Measurements from ENCODE around the gene POLG2. TPM values are rescaled to one million over a fixed set of nuclear protein-coding genes. Genes with fewer than 3 reads are reported as not detected.
A peak's percentile ranks its signal among the peaks of the same experiment; 100 is the strongest.

Gene POLG2
- total and polyA plus RNA-seq, 9 of the 15 experiments (the other 6 are each of a cell fraction or from before 2014, with no cell fraction given): 13.4 to 44.8 (median 37.0) TPM

DNA sequence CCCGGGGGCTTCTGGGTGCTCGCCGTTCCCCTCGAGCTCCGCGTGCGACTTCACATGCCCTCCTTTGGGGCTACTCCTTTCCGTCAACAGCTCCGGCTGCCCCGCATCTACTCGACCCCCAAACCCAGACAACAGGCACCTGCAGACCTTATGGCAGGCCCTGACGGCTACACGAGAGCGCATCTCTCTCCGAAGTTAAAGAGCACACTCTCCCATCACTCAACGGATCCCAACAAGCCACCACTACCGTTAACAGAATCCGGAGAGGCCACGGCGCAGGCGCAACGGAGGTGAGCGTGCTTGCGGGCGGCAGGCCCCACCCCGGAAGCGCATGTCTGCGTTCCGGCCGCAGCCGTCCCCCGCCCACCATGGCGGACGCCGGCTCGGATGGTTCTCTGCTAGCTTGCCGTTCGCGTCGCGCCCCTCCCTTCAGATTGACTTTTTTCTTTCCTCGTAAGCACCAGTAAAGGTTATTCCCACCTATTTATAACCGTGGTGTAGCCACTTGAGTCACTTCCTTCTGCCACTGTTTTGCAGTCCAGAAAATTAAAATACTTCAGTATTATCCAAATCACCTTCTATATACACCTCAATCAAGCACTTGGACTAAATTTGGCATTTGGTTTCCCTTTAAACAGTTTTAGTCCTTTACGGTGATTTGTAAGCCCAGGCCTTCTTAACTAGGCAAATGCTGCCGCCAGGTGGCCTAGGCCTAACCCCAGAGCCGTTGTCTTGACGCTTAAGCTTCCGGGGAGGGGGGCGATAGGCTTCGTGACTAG lies at the start of gene POLG2 (continued):
- TF ChIP-seq TOE1 (IDR thresholded peaks at IDR 0.05; ENCODE audit: borderline replicate concordance) (peak; percentile 72; the same call in 1 of the 2 replicates), TOE1 (CRISPR knock-in tag; IDR thresholded peaks at IDR 0.05; ENCODE audit: borderline replicate concordance, low read depth) (no peak), IFI16 (CRISPR knock-in tag; IDR thresholded peaks at IDR 0.05) (no peak), SP2 (IDR thresholded peaks at IDR 0.05; ENCODE audit: extremely low read depth, low read depth, low read length, poor library complexity, severe bottlenecking) (no peak), DNMT1 (IDR thresholded peaks at IDR 0.05) (peak; percentile 97; the same call in 1 of the 2 replicates), EP300 (IDR thresholded peaks at IDR 0.05; ENCODE audit: low read length) (peak; percentile 7), KAT7 (CRISPR knock-in tag; IDR thresholded peaks at IDR 0.05; ENCODE audit: borderline replicate concordance) (peak; percentile 87; the same call in 1 of the 2 replicates), XRCC3 (IDR thresholded peaks at IDR 0.05) (no peak), ZNF23 (CRISPR knock-in tag; IDR thresholded peaks at IDR 0.05) (peak; percentile 48), PHB2 (IDR thresholded peaks at IDR 0.05; ENCODE audit: low read depth) (no peak), POLR2B (IDR thresholded peaks at IDR 0.05; ENCODE audit: low read depth, partially characterized antibody) (peak; percentile 95), SRSF1 (IDR thresholded peaks at IDR 0.05; ENCODE audit: low read depth, low read length) (no peak), KLF6 (CRISPR knock-in tag; IDR thresholded peaks at IDR 0.05; ENCODE audit: borderline replicate concordance) (no peak), EP400 (IDR thresholded peaks at IDR 0.05) (peak; percentile 96), CREM (IDR thresholded peaks at IDR 0.05; ENCODE audit: low read depth) (peak; percentile 63), NR2C2 (CRISPR knock-in tag; IDR thresholded peaks at IDR 0.05) (peak; percentile 27; the same call in 1 of the 2 replicates), NR2C2 (tag; IDR thresholded peaks at IDR 0.05) (peak; percentile 85), PURB (CRISPR knock-in tag; IDR thresholded peaks at IDR 0.05; ENCODE audit: low read depth) (no peak), MXI1 (IDR thresholded peaks at IDR 0.05; ENCODE audit: low read depth, low read length) (peak; percentile 64; the same call in 1 of the 2 replicates), ILF3 (IDR thresholded peaks at IDR 0.05; ENCODE audit: borderline replicate concordance) (peak; percentile 97)
- TF ChIP-seq, protein P1, sequence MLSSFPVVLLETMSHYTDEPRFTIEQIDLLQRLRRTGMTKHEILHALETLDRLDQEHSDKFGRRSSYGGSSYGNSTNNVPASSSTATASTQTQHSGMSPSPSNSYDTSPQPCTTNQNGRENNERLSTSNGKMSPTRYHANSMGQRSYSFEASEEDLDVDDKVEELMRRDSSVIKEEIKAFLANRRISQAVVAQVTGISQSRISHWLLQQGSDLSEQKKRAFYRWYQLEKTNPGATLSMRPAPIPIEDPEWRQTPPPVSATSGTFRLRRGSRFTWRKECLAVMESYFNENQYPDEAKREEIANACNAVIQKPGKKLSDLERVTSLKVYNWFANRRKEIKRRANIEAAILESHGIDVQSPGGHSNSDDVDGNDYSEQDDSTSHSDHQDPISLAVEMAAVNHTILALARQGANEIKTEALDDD (IDR thresholded peaks at IDR 0.05): peak; percentile 97
- TF ChIP-seq, protein P2, sequence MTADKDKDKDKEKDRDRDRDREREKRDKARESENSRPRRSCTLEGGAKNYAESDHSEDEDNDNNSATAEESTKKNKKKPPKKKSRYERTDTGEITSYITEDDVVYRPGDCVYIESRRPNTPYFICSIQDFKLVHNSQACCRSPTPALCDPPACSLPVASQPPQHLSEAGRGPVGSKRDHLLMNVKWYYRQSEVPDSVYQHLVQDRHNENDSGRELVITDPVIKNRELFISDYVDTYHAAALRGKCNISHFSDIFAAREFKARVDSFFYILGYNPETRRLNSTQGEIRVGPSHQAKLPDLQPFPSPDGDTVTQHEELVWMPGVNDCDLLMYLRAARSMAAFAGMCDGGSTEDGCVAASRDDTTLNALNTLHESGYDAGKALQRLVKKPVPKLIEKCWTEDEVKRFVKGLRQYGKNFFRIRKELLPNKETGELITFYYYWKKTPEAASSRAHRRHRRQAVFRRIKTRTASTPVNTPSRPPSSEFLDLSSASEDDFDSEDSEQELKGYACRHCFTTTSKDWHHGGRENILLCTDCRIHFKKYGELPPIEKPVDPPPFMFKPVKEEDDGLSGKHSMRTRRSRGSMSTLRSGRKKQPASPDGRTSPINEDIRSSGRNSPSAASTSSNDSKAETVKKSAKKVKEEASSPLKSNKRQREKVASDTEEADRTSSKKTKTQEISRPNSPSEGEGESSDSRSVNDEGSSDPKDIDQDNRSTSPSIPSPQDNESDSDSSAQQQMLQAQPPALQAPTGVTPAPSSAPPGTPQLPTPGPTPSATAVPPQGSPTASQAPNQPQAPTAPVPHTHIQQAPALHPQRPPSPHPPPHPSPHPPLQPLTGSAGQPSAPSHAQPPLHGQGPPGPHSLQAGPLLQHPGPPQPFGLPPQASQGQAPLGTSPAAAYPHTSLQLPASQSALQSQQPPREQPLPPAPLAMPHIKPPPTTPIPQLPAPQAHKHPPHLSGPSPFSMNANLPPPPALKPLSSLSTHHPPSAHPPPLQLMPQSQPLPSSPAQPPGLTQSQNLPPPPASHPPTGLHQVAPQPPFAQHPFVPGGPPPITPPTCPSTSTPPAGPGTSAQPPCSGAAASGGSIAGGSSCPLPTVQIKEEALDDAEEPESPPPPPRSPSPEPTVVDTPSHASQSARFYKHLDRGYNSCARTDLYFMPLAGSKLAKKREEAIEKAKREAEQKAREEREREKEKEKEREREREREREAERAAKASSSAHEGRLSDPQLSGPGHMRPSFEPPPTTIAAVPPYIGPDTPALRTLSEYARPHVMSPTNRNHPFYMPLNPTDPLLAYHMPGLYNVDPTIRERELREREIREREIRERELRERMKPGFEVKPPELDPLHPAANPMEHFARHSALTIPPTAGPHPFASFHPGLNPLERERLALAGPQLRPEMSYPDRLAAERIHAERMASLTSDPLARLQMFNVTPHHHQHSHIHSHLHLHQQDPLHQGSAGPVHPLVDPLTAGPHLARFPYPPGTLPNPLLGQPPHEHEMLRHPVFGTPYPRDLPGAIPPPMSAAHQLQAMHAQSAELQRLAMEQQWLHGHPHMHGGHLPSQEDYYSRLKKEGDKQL (CRISPR knock-in tag; IDR thresholded peaks at IDR 0.05; ENCODE audit: borderline replicate concordance): peak; percentile 30; the same call in 1 of the 2 replicates
- TF ChIP-seq, protein P3, sequence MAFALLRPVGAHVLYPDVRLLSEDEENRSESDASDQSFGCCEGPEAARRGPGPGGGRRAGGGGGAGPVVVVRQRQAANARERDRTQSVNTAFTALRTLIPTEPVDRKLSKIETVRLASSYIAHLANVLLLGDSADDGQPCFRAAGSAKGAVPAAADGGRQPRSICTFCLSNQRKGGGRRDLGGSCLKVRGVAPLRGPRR (CRISPR knock-in tag; IDR thresholded peaks at IDR 0.05): 0 out of 2 replicates have a peak, but pooled peaks have one; percentile 11
